Measurements from ENCODE around the gene LRRC71. TPM values are rescaled to one million over a fixed set of nuclear protein-coding genes. Genes with fewer than 3 reads are reported as not detected.

The LRRC71 gene
- total and polyA plus RNA-seq, 8 donors: 0.30 to 0.59 TPM; not detected in 6

GRCh38 chr1:156904187-156904959 is 16.1 kb upstream of the LRRC71 start:
- DNase-seq (peak in 2 of 6 donors; percentile 49 to 55), ATAC-seq (no peak), FAIRE-seq (no peak)
- no peaks in the 10 kb centered on the region for H3K4me1 ChIP-seq
- H3K9me3 ChIP-seq: no peaks in the 10 kb centered on the region
- no peaks in the 10 kb centered on the region for H3K36me3 ChIP-seq
- no peak overlapping the region for H3K4me3 ChIP-seq
- intact Hi-C loops (cut with DNase I): no loop called here
- WGBS, 2 donors: 70 to 72% methylated on average over 18 to 19 of the region's 19 CpGs
- TF ChIP-seq, protein P1, sequence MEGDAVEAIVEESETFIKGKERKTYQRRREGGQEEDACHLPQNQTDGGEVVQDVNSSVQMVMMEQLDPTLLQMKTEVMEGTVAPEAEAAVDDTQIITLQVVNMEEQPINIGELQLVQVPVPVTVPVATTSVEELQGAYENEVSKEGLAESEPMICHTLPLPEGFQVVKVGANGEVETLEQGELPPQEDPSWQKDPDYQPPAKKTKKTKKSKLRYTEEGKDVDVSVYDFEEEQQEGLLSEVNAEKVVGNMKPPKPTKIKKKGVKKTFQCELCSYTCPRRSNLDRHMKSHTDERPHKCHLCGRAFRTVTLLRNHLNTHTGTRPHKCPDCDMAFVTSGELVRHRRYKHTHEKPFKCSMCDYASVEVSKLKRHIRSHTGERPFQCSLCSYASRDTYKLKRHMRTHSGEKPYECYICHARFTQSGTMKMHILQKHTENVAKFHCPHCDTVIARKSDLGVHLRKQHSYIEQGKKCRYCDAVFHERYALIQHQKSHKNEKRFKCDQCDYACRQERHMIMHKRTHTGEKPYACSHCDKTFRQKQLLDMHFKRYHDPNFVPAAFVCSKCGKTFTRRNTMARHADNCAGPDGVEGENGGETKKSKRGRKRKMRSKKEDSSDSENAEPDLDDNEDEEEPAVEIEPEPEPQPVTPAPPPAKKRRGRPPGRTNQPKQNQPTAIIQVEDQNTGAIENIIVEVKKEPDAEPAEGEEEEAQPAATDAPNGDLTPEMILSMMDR (IDR thresholded peaks at IDR 0.05): no peak
- H3K27me3 ChIP-seq: no peaks in the 10 kb centered on the region
- H3K27ac ChIP-seq: no peak overlapping the region

- ATAC-seq (no peak), FAIRE-seq (no peak), DNase-seq (peak in 1 of 6 donors; percentile 36)
- Histone ChIP-seq H3K27ac (no peak overlapping the region), H3K9me3 (no peaks in the 10 kb centered on the region), H3K27me3 (no peaks in the 10 kb centered on the region), H3K4me3 (no peak overlapping the region), H3K4me1 (no peaks in the 10 kb centered on the region), H3K36me3 (no peaks in the 10 kb centered on the region)
- intact Hi-C loops (cut with DNase I): no loop called here
- WGBS, 2 donors: 76 to 88% methylated on average over 14 to 16 of the region's 16 CpGs
- TF ChIP-seq, protein P1 (IDR thresholded peaks at IDR 0.05): no peak
Observed at GRCh38 chr1:156905176-156905575, 15.3 kb upstream of the LRRC71 start.

- TF ChIP-seq, protein P1 (IDR thresholded peaks at IDR 0.05): no peak
- 50 to 74% methylated on average over 4 of the region's 4 CpGs for WGBS, 2 donors
- intact Hi-C loops (cut with DNase I): no loop called here
- H3K9me3 ChIP-seq: no peaks in the 10 kb centered on the region
- no peaks in the 10 kb centered on the region for H3K4me1 ChIP-seq
- ATAC-seq (no peak), FAIRE-seq (no peak), DNase-seq (peak in 1 of 6 donors; percentile 21)
- no peak overlapping the region for H3K4me3 ChIP-seq
- no peak overlapping the region for H3K27ac ChIP-seq
- no peaks in the 10 kb centered on the region for H3K27me3 ChIP-seq
- H3K36me3 ChIP-seq: no peaks in the 10 kb centered on the region
Observed at GRCh38 chr1:156905651-156906050, 14.8 kb upstream of the LRRC71 start.

DNA sequence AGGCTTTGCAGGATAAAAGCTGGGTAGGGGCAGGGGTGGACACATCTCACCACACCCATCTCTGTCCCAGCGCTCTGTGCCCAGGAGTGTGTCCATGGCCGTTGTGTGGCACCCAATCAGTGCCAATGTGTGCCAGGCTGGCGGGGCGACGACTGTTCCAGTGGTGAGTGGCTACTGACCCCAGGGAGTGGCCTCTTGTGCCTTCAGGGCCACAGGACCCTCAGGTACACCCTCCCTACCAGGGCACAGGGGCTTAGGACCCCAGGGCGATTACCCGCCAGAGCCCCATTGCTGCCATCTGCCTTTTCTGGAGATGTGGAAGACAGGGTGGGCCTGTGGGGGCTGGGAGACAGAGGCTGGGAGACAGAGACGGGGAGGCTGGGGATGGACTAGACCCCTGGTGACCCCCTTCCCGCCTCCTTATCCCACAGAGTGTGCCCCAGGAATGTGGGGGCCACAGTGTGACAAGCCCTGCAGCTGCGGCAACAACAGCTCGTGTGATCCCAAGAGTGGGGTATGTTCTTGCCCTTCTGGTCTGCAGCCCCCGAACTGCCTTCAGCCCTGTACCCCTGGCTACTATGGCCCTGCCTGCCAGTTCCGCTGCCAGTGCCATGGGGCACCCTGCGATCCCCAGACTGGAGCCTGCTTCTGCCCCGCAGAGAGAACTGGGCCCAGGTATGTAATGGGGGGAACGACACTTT is 14.1 kb upstream of the LRRC71 start:
- intact Hi-C loops (cut with DNase I): no loop called here
- TF ChIP-seq, protein P1 (IDR thresholded peaks at IDR 0.05): no peak
- Histone ChIP-seq H3K9me3 (no peaks in the 10 kb centered on the region), H3K27me3 (no peaks in the 10 kb centered on the region), H3K4me3 (no peak overlapping the region), H3K36me3 (no peaks in the 10 kb centered on the region), H3K27ac (no peak overlapping the region), H3K4me1 (no peaks in the 10 kb centered on the region)
- ATAC-seq (no peak), FAIRE-seq (no peak), DNase-seq (peak in 3 of 6 donors; percentile 21 to 55 (median 46))
- WGBS, 2 donors: 91% methylated on average over 16 of the region's 16 CpGs

Data from pancreas (tissue), 10 donors.